ENCODE measurements around the gene RASGEF1B. TPM values are rescaled to one million over a fixed set of nuclear protein-coding genes. Genes with fewer than 3 reads are reported as not detected.

Gene RASGEF1B
- total RNA-seq, 1 experiment from 2014 or later = 7.5 TPM

DNA sequence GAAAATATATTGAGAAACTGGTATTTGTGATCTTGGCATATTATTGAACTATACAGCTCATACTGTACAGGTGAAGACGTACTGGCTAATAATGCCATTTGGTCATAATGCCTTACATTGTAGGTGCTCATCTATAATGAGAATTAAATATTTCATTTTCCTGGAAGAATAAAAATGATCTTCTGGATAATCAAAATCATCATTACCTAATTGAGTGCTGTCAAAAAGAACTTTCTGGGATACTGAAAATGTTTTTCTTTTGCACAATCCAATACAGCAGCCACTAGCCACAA lies 4.1 kb downstream of the RASGEF1B start:
- peaks cover 44% of the 10 kb centered on the region in 2 experiments for H3K4me1 Mint-ChIP-seq
- Histone ChIP-seq H4K5ac (ENCODE audit: insufficient read length, low read depth, low read length) (no peak overlapping the region), H2AFZ (ENCODE audit: low read length) (no peak overlapping the region), H3K9ac (ENCODE audit: extremely low read depth, insufficient read length, low read length) (no peak overlapping the region), H3K79me2 (ENCODE audit: insufficient read depth, low read length) (no peaks in the 10 kb centered on the region), H2BK15ac (ENCODE audit: low read depth, low read length) (no peak overlapping the region), H3K4ac (ENCODE audit: low read depth, low read length) (no peak overlapping the region), H3K23ac (ENCODE audit: insufficient read length, low read depth, low read length) (no peak overlapping the region), H2BK20ac (ENCODE audit: low read depth, low read length, poor library complexity, severe bottlenecking) (no peak overlapping the region), H3T11ph (ENCODE audit: low read length) (no peak overlapping the region), H3K9me3 (ENCODE audit: control insufficient read depth, low read depth, low read length) (no peaks in the 10 kb centered on the region), H3K23me2 (ENCODE audit: insufficient read length, low read depth, low read length, poor library complexity, severe bottlenecking) (peaks cover 11% of the 10 kb centered on the region), H4K91ac (ENCODE audit: insufficient read length, low read depth, low read length) (no peak overlapping the region), H2BK120ac (ENCODE audit: low read depth, low read length, poor library complexity, severe bottlenecking) (no peak overlapping the region), H3K27me3 (ENCODE audit: insufficient read depth, low read length) (peaks cover 8% of the 10 kb centered on the region; the same call in 1 of the 2 replicates), H3K27ac (ENCODE audit: insufficient read length, low read depth, low read length) (no peak overlapping the region), H4K8ac (replicated peaks; ENCODE audit: insufficient read length, low read depth, low read length) (no peak overlapping the region), H3K14ac (ENCODE audit: insufficient read depth, low read length) (no peak overlapping the region), H3K4me2 (ENCODE audit: insufficient read depth, insufficient read length, low read length) (no peak overlapping the region), H3K18ac (ENCODE audit: insufficient read length, low read depth, low read length) (no peak overlapping the region), H4K20me1 (ENCODE audit: control insufficient read depth, insufficient read depth, insufficient read length) (no peaks in the 10 kb centered on the region), H2BK12ac (ENCODE audit: insufficient read length, low read depth, low read length) (no peak overlapping the region), H3K79me1 (ENCODE audit: insufficient read depth, low read depth, low read length, poor library complexity, severe bottlenecking) (no peaks in the 10 kb centered on the region), H2AK5ac (ENCODE audit: insufficient read length, low read length) (no peak overlapping the region), H3K56ac (ENCODE audit: insufficient read length, low read depth, low read length) (no peak overlapping the region), H2BK5ac (ENCODE audit: insufficient read length, low read length) (no peak overlapping the region), H3K4me1 (ENCODE audit: insufficient read depth, low read length) (no peaks in the 10 kb centered on the region; the same call in 1 of the 2 replicates)
- no peak overlapping the region for H3K4me3 Mint-ChIP-seq
- H3K27me3 Mint-ChIP-seq (ENCODE audit: low read depth) = peaks cover 19% of the 10 kb centered on the region
- no CpG with 5 or more reads among the region's 1 CpG for WGBS (ENCODE audit: extremely low coverage, insufficient read length, low lambda C conversion rate)
- no peaks in the 10 kb centered on the region for H3K36me3 Mint-ChIP-seq (ENCODE audit: insufficient read depth in 1 of 3, low read depth in 3 of 3)
- TF ChIP-seq CTCF (conservative IDR thresholded peaks at IDR 0.05) = no peak; the same call in 2 of the 3 replicates
- H3K9me3 Mint-ChIP-seq = no peaks in the 10 kb centered on the region; a peak in 1 of 5 replicates
- no peak overlapping the region for H3K27ac Mint-ChIP-seq
- no peak for DNase-seq

Measured in H9 (cell line).